Retinal pigment epithelial cell (primary cell): ENCODE data around the gene BRCC3.

Experiments used
- DNase-seq: peaks from one replicate; pipeline ENCODE4 v3.0.0-alpha.2; 2010; ENCODE audit warnings: low read depth
- H3K4me3 ChIP-seq: 2 replicates; pipeline ENCODE4 v1.5.1; 2011; ENCODE audit warnings: mild to moderate bottlenecking, low read length, control low read depth, moderate library complexity
- CTCF ChIP-seq: conservative IDR thresholded peaks from 2 replicates; pipeline ENCODE4 v1.5.1; 2011; ENCODE audit warnings: low read depth, low read length, control low read depth, inconsistent platforms

BRCC3 gene

DNA sequence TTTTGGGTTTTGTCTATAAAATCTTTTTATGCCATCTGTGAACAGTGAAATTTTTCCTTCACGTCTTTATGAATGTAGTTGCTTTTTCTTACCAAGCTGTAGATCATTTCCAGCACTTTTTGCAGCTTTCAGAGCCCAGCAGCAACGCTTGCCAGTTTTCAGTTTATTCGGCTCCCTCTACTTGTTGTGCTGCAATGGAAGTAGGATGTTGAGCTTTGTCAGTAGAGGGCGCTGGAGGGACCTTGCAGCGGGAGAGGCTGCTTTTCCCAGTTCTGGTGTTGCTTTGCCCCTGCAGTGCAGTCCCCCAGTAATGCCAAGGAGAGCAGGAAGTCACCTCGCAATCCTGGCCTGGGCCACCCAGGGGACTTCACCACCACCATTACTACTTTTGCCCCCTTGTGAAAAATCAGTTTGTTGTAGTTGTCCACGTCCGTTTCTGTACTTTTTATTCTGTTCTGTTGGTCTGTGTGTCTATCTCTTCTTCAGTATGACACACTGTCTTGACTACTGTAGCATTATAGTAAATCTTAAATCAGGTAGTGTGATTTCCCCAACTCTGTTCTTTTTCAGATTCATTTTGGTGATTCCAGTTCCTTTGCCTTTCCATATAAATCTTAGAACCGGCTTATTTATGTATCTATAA is 22.2 kb upstream of the BRCC3 start:
- H3K4me3 ChIP-seq, result no peak overlapping the region
- peak; percentile 74 for TF ChIP-seq CTCF
- no peak for DNase-seq

DNA sequence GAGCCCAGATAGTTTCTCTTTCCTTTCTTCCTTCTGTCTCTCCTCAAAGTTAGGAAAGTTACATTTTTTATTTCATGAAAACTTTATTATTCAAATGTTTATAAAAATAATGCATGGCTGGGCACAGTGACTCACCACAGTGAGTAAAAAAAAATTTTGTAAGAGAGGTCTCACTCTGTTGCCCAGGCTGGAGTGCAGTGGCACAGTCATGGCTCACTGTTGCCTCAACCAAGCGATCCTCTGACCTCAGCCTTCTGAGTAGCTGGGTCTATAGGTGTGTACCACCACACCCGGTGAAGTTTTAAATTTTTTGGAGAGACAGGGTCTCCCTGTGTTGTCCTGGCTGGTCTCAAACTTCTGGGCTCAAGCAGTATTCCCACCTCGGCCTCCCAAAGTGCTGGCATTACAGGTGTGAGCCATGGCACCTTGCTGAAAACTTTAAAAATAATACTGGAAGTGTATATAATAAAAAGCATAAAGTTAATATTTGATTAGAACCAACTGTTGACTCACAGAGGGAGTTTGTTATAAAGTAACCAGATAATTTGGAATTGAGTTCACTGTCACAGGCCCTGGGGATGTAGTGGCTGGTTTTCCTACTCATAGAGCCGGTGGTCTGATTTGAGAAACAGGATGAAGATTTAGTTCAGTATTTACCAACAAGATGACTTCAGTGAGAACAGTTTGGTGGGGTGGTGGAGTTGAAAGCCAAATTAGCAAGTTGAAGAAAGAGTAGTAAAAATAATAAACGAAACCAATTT is 18.4 kb upstream of the BRCC3 start:
- DNase-seq, result no peak
- no peak overlapping the region for H3K4me3 ChIP-seq
- no peak for TF ChIP-seq CTCF

DNA sequence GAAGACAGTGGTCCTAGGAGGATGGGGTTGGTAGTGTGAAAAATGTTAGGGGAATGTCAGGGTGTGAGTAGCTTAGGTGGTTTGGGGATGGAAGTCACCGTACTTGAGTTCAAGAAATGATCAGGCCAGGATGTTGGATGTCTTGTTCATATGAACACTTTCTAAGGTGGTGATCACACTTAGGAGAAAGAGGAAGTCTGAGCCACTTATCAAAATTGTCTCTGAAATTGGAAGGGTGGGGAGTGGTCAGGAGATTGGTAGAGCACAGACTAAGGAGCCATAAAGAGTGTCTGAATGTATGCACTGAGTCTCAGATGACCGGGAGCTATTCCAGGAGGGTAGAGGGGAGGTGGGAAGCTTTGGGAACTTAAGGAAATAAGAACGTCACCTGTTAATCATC is 17.7 kb upstream of the BRCC3 start:
- TF ChIP-seq CTCF, result no peak
- no peak overlapping the region for H3K4me3 ChIP-seq
- no peak for DNase-seq

DNA sequence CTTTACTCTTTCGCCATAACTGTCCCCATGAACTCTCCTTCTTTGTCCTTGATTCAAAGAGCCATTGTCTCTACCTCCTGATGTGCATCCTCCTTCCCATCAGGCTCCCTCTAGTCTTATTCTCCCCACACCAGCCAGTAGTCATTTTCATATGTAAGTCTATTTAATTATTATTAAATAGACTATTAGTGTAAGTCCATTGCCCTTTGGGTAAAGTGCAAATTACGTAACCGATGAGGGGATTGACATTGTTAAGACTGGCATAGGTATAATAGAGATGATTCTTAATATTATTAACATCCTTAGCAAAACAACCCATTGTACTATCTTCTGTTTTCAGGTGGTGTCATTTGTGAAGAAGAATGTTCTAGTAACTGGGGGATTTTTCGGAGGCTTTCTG is 17.1 kb upstream of the BRCC3 start:
- no peak for DNase-seq
- no peak for TF ChIP-seq CTCF
- no peak overlapping the region for H3K4me3 ChIP-seq

GRCh38 chrX:155055494-155055893 is 15.8 kb upstream of the BRCC3 start:
- no peak overlapping the region for H3K4me3 ChIP-seq
- no peak for TF ChIP-seq CTCF
- no peak for DNase-seq

- TF ChIP-seq CTCF, result no peak
- H3K4me3 ChIP-seq, result no peak overlapping the region
- DNase-seq, result no peak
These were observed 14.8 kb upstream of the BRCC3 start for GRCh38 chrX:155056471-155056870.
